ENCODE data around the gene CGA. TPM values are rescaled to one million over a fixed set of nuclear protein-coding genes. Genes with fewer than 3 reads are reported as not detected.

The CGA gene
- polyA plus RNA-seq, 1 donor from 2014 or later, result not detected

DNA sequence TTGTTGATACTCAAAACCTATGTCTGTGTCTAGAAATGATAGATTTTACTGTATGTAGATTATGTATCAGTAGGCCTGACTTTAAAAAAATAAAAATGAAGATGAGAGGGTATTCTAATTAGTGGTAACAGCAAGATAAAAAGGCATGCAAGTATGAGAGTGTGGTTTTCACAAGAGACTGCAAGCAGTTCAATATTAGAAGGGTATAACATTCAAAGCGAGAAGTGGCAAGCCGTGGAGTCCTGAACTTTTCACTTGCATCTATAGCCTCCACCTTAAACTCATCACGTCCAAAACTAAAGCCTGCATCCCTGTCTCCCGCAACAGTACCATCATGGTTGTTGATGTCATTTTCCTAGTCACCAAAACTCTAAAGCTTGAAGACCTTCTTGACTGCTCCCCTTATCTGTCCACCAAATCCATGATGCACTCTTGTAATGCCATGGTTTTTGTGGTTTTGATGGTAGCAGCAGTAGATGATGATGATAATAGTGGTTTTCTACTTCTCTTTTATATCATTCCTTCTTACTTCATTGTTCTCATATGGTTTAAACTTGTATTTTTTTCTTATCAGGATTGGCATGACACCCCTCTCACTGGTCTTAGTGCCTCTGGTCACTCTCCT lies 9.2 kb upstream of the CGA start:
- Histone ChIP-seq H3K27me3 (ENCODE audit: insufficient read depth, low read depth, low read length) (no peaks in the 10 kb centered on the region), H3K79me2 (replicated peaks; ENCODE audit: insufficient read depth, low read length) (no peaks in the 10 kb centered on the region), H3K9ac (ENCODE audit: low read length) (no peak overlapping the region), H3K36me3 (ENCODE audit: insufficient read depth, low read length) (no peaks in the 10 kb centered on the region), H3K4me2 (ENCODE audit: low read length) (no peak overlapping the region), H3K4me3 (ENCODE audit: low read length) (no peak overlapping the region), H2AFZ (ENCODE audit: low read depth, low read length) (no peak overlapping the region), H3K9me2 (ENCODE audit: insufficient read depth, low read length) (no peaks in the 10 kb centered on the region), H4K20me1 (ENCODE audit: insufficient read depth) (no peaks in the 10 kb centered on the region), H3K9me3 (ENCODE audit: low read length) (no peaks in the 10 kb centered on the region), H3K27ac (ENCODE audit: low read length) (no peak overlapping the region), H3F3A (ENCODE audit: insufficient read depth, low read length, poor library complexity, severe bottlenecking) (no peaks in the 10 kb centered on the region)
- TF ChIP-seq RAD21 (conservative IDR thresholded peaks at IDR 0.05), result no peak
- TF ChIP-seq SMC3 (conservative IDR thresholded peaks at IDR 0.05; ENCODE audit: poor library complexity), result no peak
- TF ChIP-seq, protein P1, sequence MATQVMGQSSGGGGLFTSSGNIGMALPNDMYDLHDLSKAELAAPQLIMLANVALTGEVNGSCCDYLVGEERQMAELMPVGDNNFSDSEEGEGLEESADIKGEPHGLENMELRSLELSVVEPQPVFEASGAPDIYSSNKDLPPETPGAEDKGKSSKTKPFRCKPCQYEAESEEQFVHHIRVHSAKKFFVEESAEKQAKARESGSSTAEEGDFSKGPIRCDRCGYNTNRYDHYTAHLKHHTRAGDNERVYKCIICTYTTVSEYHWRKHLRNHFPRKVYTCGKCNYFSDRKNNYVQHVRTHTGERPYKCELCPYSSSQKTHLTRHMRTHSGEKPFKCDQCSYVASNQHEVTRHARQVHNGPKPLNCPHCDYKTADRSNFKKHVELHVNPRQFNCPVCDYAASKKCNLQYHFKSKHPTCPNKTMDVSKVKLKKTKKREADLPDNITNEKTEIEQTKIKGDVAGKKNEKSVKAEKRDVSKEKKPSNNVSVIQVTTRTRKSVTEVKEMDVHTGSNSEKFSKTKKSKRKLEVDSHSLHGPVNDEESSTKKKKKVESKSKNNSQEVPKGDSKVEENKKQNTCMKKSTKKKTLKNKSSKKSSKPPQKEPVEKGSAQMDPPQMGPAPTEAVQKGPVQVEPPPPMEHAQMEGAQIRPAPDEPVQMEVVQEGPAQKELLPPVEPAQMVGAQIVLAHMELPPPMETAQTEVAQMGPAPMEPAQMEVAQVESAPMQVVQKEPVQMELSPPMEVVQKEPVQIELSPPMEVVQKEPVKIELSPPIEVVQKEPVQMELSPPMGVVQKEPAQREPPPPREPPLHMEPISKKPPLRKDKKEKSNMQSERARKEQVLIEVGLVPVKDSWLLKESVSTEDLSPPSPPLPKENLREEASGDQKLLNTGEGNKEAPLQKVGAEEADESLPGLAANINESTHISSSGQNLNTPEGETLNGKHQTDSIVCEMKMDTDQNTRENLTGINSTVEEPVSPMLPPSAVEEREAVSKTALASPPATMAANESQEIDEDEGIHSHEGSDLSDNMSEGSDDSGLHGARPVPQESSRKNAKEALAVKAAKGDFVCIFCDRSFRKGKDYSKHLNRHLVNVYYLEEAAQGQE (IDR thresholded peaks at IDR 0.05; ENCODE audit: borderline replicate concordance), result no peak
- TF ChIP-seq POLR2AphosphoS5 (IDR thresholded peaks at IDR 0.05), result no peak

DNA sequence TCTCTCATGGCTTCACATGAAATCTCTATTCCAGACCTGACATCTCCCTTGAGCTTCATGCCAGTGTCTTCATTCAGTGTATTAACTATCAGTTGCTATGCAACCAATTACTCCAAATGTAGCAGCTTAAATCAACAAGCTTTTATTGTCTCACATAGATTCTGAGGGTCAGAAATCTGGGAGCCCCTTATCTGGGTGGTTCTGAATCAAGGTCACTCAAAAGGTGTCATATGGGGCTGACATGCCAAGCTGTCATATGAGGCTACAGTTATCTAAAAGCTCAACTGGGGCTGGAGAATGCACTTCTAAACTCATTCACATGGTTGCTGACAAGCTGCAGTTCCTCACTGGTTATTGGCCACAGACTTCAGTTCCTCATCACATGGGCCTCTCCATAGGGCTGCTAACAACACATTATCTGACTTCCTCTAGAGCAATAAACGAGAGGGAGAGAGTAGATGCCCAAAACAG lies 7.3 kb upstream of the CGA start:
- H3K4me2 ChIP-seq (ENCODE audit: low read length), result peak overlapping the region; percentile 7
- H4K20me1 ChIP-seq (ENCODE audit: insufficient read depth), result no peaks in the 10 kb centered on the region
- no peaks in the 10 kb centered on the region for H3K36me3 ChIP-seq (ENCODE audit: insufficient read depth, low read length)
- H3K4me3 ChIP-seq (ENCODE audit: low read length), result peak overlapping the region; percentile 30
- H3K79me2 ChIP-seq (replicated peaks; ENCODE audit: insufficient read depth, low read length), result no peaks in the 10 kb centered on the region
- peak overlapping the region; percentile 57 for H3K27ac ChIP-seq (ENCODE audit: low read length)
- H3K27me3 ChIP-seq (ENCODE audit: insufficient read depth, low read depth, low read length), result no peaks in the 10 kb centered on the region
- H2AFZ ChIP-seq (ENCODE audit: low read depth, low read length), result no peak overlapping the region
- TF ChIP-seq POLR2AphosphoS5 (IDR thresholded peaks at IDR 0.05) (peak; percentile 16), RAD21 (conservative IDR thresholded peaks at IDR 0.05) (peak; percentile 11), MXI1 (conservative IDR thresholded peaks at IDR 0.05; ENCODE audit: poor library complexity, severe bottlenecking) (no peak), EP300 (conservative IDR thresholded peaks at IDR 0.05; ENCODE audit: poor library complexity, severe bottlenecking) (peak; percentile 75)
- H3K9ac ChIP-seq (ENCODE audit: low read length), result no peak overlapping the region
- no peaks in the 10 kb centered on the region for H3K9me3 ChIP-seq (ENCODE audit: low read length)
- no peaks in the 10 kb centered on the region for H3F3A ChIP-seq (ENCODE audit: insufficient read depth, low read length, poor library complexity, severe bottlenecking)
- H3K9me2 ChIP-seq (ENCODE audit: insufficient read depth, low read length), result no peaks in the 10 kb centered on the region

DNA sequence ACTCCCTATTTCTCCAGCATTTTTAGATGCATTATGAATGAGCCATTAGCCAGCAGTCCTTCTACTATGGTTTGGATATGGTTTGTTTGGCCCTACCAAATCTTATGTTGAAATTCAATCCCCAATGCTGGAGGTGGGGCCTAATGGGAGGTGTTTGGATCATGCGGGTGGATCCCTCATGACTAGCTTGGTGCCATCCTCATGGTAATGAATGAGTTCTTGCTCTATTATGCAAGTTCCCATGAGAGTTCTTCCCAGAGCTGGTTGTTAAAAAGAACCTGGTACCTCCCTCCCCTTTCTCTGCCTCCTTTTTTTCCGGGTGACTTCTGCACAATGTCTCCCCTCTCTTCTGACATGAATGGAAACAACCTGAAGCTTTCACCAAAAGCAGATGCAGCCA lies 6.2 kb upstream of the CGA start:
- no peaks in the 10 kb centered on the region for H3K79me2 ChIP-seq (replicated peaks; ENCODE audit: insufficient read depth, low read length)
- no peak overlapping the region for H3K4me3 ChIP-seq (ENCODE audit: low read length)
- H3K27ac ChIP-seq (ENCODE audit: low read length), result no peak overlapping the region
- no peaks in the 10 kb centered on the region for H3K36me3 ChIP-seq (ENCODE audit: insufficient read depth, low read length)
- H4K20me1 ChIP-seq (ENCODE audit: insufficient read depth), result no peaks in the 10 kb centered on the region
- no peak overlapping the region for H2AFZ ChIP-seq (ENCODE audit: low read depth, low read length)
- no peaks in the 10 kb centered on the region for H3K9me3 ChIP-seq (ENCODE audit: low read length)
- H3K9ac ChIP-seq (ENCODE audit: low read length), result no peak overlapping the region
- H3K9me2 ChIP-seq (ENCODE audit: insufficient read depth, low read length), result no peaks in the 10 kb centered on the region
- TF ChIP-seq MXI1 (conservative IDR thresholded peaks at IDR 0.05; ENCODE audit: poor library complexity, severe bottlenecking) (no peak), RAD21 (conservative IDR thresholded peaks at IDR 0.05) (no peak), TAF1 (IDR thresholded peaks at IDR 0.05; ENCODE audit: low read depth) (no peak), SMC3 (conservative IDR thresholded peaks at IDR 0.05; ENCODE audit: poor library complexity) (no peak), POLR2AphosphoS5 (IDR thresholded peaks at IDR 0.05) (no peak), EZH2 (IDR thresholded peaks at IDR 0.05; ENCODE audit: borderline replicate concordance, insufficient read depth, low read length, poor library complexity, severe bottlenecking) (no peak), EP300 (conservative IDR thresholded peaks at IDR 0.05; ENCODE audit: poor library complexity, severe bottlenecking) (no peak)
- TF ChIP-seq, protein P2, sequence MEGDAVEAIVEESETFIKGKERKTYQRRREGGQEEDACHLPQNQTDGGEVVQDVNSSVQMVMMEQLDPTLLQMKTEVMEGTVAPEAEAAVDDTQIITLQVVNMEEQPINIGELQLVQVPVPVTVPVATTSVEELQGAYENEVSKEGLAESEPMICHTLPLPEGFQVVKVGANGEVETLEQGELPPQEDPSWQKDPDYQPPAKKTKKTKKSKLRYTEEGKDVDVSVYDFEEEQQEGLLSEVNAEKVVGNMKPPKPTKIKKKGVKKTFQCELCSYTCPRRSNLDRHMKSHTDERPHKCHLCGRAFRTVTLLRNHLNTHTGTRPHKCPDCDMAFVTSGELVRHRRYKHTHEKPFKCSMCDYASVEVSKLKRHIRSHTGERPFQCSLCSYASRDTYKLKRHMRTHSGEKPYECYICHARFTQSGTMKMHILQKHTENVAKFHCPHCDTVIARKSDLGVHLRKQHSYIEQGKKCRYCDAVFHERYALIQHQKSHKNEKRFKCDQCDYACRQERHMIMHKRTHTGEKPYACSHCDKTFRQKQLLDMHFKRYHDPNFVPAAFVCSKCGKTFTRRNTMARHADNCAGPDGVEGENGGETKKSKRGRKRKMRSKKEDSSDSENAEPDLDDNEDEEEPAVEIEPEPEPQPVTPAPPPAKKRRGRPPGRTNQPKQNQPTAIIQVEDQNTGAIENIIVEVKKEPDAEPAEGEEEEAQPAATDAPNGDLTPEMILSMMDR (IDR thresholded peaks at IDR 0.05; ENCODE audit: poor library complexity, severe bottlenecking), result no peak
- TF ChIP-seq, protein P1 (IDR thresholded peaks at IDR 0.05; ENCODE audit: borderline replicate concordance), result no peak
- no peaks in the 10 kb centered on the region for H3F3A ChIP-seq (ENCODE audit: insufficient read depth, low read length, poor library complexity, severe bottlenecking)
- no peaks in the 10 kb centered on the region for H3K27me3 ChIP-seq (ENCODE audit: insufficient read depth, low read depth, low read length)
- no peak overlapping the region for H3K4me2 ChIP-seq (ENCODE audit: low read length)
